GM20431 (cell line): Measurements from ENCODE around the gene FAR1.
"Not testable (repeated sequence)": the region's sequence is repeated elsewhere in the genome, so short reads cannot be mapped to it uniquely, and the experiment has no call there.

Source experiments
- in situ Hi-C: fragments of 300-500 bp; cut with MseI, MboI; formaldehyde crosslinking; loops from one replicate; pipeline ENCODE4 v1.15.0; 2020; ENCODE audit warnings: low sequenced_read_pairs; ENCODE audit not compliant: unreplicated experiment

FAR1 gene

DNA sequence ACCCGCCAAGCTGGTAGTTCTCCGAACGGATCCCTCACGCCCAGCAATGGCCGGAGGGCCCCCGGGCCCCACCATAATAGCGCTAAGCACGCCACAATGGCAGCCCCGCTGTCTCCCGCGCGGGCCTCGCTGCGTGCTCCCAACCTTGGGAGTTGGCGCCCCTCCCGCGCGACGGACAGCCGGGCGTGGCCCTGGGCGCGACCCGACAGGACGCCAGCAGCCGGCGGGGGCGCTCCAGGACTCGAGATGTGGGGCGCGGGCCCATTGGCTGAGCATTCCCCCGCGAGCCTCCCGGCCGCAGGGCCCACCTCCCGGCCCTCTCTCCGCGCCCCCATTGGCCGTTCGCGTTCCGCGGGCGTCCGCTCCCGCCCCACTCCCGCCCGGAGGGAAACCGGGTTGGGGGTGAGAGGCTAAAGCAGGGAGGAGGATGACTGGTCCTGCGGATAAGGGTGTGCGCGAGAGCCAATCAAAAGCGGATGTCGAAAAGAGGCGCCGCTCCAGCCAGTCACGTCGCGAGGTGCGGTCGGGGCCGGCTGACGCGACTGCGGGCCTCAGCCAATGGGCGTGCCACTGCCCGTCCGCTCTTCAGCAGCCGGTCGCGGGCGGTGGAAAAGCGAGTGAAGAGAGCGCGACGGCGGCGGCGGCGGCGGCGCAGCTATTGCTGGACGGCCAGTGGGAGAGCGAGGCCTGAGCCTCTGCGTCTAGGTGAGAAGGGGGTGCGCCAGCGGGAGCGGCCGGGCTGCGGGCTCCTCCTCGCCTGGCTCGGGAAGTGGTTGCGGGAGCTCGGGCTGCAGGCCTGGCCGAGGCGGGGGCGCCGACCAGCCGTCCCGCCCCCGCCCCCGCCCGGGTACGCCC lies at the start of gene FAR1:
TSS of gene FAR1 (plus strand) at position 567 of the 855 bp plus-strand sequence. CDS start 26,098 bp downstream, outside the sequence.
- in situ Hi-C loops = no loop called here

GRCh38 chr11:13620063-13620462 lies 48.4 kb upstream of the FAR1 start:
- in situ Hi-C loops = no loop called here

- in situ Hi-C loops = not testable (repeated sequence)
These were observed 41.6 kb upstream of the FAR1 start for GRCh38 chr11:13626818-13627217.

DNA sequence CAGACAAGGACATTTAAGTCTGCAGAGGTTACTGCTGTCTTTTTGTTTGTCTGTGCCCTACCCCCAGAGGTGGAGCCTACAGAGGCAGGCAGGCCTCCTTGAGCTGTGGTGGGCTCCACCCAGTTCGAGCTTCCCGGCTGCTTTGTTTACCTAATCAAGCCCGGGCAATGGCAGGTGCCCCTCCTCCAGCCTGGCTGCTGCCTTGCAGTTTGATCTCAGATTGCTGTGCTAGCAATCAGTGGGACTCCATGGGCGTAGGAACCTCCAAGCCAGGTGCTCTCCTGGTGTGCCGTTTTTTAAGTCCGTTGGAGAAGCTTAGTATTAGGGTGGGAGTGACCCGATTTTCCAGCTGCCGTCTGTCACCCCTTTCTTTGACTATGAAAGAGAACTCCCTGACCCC lies 39.8 kb upstream of the FAR1 start:
- in situ Hi-C loops = not testable (repeated sequence)

GRCh38 chr11:13629779-13630178 lies 38.7 kb upstream of the FAR1 start:
- in situ Hi-C loops = no loop called here

GRCh38 chr11:13635290-13635689 lies 33.2 kb upstream of the FAR1 start:
- in situ Hi-C loops = no loop called here

DNA sequence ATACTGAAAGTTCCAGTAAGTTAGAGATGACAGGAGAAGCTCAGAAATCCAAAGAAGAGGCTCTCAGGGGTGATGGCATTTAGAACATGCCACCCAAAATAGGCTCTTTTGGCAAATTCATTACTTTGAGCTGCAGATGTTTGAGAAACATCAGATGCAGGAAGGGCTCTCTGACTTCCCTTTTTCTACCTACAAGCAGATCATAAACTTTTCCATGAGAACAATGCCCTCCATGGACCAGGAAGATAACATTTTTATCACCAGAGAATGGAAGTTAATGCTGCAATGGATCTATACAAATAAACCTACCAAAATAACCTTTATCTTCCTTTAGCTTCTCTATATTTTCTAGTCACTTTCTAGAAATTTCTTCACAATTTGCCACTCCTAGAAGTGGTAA lies 32.7 kb upstream of the FAR1 start:
- in situ Hi-C loops = no loop called here

- in situ Hi-C loops = no loop called here
These were observed 31.1 kb upstream of the FAR1 start for GRCh38 chr11:13637125-13638069.

DNA sequence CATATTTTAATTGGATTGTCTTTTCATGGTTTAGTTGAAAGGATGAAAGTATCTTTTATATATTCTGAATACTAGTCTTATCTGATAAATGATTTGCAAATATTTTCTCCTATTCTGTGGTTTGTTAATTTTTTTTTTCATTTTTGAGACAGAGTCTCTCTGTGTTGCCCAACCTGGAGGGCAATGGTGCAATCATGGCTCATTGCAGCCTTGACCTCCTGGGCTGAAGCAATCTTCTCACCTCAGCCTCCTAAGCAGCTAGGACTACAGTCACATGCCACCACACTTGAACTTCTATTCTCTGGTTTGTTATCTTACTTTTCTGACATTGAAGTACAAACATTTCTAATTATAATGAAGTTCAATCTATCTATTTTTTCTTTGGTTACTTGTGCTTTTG lies 30.0 kb upstream of the FAR1 start:
- in situ Hi-C loops = no loop called here

DNA sequence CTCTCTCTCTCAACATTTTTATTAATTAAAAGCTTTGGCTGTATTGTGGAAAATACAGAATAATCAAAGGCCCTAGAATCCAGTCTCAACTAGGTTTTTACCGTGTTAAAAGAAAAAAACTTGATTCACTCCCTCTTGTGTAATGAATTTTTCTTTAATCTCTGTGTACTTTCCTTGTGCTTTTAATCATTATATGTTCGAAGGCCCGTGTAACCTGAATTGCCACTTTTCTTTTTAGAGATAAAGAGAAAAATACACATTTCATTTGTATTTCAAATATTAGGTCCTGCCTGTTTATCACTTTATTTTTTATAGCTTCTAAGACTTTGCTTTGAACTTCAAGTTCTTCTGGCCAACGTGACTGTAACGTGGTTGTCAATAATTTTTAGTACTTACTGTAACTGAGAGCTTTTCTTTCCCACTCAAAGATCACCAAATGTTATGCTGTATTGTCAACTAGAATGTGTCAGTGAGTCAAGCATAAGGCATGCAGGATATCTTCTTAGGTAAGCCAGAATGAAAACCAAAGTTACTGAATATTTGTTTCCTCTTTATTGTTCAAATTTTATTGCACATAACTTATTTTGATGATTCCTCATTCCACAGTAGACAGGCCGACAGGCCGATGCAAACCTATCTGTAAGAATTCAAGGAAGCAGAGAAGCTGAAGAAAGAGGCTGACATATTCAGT lies 23.3 kb upstream of the FAR1 start:
- in situ Hi-C loops = no loop called here

GRCh38 chr11:13647391-13647790 lies 21.1 kb upstream of the FAR1 start:
- in situ Hi-C loops = no loop called here

DNA sequence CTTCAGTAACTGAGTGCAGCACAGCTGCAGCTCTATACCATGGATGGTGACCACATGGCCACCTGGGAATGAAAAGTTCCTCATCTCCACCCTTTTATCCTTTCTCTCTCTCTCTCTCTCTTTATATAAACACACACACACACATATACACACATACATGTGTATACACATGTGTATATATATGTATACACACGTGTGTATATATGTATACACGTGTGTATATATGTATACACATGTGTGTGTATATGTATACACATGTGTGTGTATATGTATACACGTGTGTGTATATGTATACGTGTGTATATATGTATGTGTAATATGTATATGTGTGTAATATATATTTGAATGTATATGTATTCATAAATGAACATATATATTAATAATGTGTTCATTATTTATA lies 18.8 kb upstream of the FAR1 start:
- in situ Hi-C loops = no loop called here

DNA sequence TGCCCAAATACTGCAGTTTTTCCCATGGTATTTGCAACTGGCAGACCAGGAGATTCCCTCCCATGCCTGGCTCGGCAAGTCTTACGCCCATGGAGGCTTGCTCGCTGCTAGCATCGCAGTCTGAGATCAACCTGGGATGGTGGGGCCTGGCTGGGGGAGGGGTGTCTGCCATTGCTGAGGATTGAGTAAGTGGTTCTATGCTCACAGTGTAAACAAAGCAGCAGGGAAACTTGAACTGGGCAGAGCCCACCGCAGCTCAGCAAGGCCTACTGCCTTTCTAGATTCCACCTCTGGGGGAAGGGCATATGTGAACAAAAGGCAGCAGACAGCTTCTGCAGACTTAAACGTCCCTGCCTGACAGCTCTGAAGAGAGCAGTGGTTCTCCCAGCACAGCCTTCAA lies 17.0 kb upstream of the FAR1 start:
- in situ Hi-C loops = not testable (repeated sequence)

DNA sequence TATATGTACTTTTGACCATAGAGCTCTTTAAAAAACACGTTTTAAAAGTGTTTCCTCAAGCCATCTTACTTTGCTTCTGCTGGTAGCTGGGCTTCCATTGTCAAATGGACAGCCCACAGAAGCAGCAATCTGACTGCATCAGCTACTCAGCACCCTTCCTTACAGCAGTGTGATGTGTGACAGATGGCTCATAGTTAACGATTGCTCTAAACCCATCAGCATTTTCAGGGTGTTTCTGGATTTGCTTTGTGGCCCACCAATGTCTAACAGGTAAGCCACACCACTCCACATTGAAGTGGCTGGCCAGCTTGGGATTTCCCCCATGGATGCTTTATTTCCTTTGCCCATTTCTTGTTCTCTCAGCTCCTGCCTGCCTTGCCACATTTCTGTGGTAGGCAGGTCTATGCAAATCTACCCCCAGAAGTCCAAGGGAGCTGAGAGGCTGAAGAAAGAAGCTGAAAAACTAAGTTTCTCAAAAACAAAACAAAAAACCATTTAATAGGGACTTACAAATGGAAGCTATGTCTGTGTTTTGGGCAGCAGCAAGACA lies 7.3 kb upstream of the FAR1 start:
- in situ Hi-C loops = no loop called here

DNA sequence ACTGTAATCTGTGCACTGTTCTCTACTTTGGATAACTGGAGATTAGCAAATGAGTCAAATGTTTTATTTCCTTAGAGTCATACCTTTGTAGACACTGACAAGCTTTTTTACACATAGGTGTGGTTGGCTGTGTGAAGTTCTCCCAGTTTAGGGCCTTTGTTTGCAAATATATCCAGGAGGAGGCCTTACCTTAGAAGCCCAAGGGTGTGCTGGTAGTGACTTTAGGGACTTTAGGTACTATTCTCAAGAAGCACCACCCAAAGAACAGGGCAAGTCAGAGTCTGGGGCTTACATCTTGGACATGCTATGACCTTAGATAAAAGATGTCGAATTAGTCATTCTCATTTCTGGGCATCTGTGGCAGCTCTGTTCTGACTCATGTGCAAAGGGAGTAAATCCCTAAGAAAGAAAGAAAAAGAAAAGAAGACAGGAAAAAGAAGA lies 4.8 kb upstream of the FAR1 start:
- in situ Hi-C loops = no loop called here

DNA sequence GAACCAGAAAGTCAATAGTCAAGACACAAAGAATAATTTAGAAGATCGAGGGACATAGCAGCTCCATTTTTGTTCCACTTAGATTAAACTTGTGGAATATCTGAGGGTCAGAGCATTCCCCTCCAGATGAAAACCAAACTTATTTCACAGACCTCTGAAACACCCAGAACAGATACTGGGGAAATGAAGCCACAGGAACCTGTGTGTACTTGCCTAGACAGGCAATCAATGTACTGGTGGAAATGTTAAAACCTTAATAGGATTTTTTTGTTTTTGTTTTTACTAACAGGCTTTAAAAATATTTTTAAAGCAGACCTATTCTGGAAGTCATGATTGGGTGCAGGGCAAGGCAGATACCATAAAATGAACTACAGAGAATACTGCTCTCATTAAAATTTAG lies 4.1 kb upstream of the FAR1 start:
- in situ Hi-C loops = no loop called here

DNA sequence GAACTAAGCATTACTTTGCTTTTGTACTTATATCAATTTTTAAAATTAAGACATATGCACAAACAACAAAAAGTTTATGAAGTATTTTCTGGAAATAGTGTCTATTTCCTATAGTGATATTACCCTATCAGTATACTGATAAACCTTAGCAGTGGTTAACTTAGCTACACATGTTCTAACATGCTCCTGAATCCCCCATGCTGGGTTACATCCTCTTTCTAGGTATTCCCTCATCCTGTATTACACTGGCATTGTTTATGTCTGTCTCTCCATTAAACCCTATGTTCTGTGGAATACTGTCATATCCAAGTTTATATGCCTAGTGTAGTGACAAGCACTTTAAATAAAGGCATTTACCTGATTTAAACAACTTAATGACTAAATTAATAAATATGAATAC lies 1.8 kb upstream of the FAR1 start:
- in situ Hi-C loops = no loop called here

GRCh38 chr11:13667245-13667644 lies 1.2 kb upstream of the FAR1 start:
- in situ Hi-C loops = no loop called here

- in situ Hi-C loops = no loop called here
These were observed 720 bp upstream of the FAR1 start for GRCh38 chr11:13667795-13668101.

- in situ Hi-C loops = no loop called here
These were observed 571 bp downstream of the FAR1 start for GRCh38 chr11:13668957-13669521.
